HG02840 (cell line): ENCODE results near the gene PIK3R4.

Experiments
- ATAC-seq: cut with Tn5 transposase; IDR thresholded peaks from one replicate; pipeline ENCODE4 v1.9.1; 2021; ENCODE audit warnings: mild to moderate bottlenecking, moderate library complexity, moderate number of reproducible peaks; ENCODE audit not compliant: unreplicated experiment, low FRiP score

The PIK3R4 gene

GRCh38 chr3:130692455-130692854 lies 54.2 kb downstream of the PIK3R4 start:
- ATAC-seq, result no peak

GRCh38 chr3:130688697-130689470 lies 57.7 kb downstream of the PIK3R4 start:
- ATAC-seq, result no peak

GRCh38 chr3:130688015-130688688 lies 58.5 kb downstream of the PIK3R4 start:
- no peak for ATAC-seq

- ATAC-seq, result no peak
Observed at GRCh38 chr3:130687327-130687726, 59.3 kb downstream of the PIK3R4 start.

- no peak for ATAC-seq
Observed at GRCh38 chr3:130686833-130687232, 59.8 kb downstream of the PIK3R4 start.

GRCh38 chr3:130682131-130682530 lies 64.5 kb downstream of the PIK3R4 start:
- no peak for ATAC-seq

GRCh38 chr3:130679218-130679617 lies 67.4 kb downstream of the PIK3R4 start:
- ATAC-seq, result no peak

GRCh38 chr3:130677343-130677742 lies 69.3 kb downstream of the PIK3R4 start:
- ATAC-seq, result no peak

GRCh38 chr3:130671545-130672312 lies 74.9 kb downstream of the PIK3R4 start:
- no peak for ATAC-seq

GRCh38 chr3:130669740-130670139 lies 76.9 kb downstream of the PIK3R4 start:
- ATAC-seq, result no peak

GRCh38 chr3:130663092-130663491 lies 83.5 kb downstream of the PIK3R4 start:
- no peak for ATAC-seq

- ATAC-seq, result no peak
Observed at GRCh38 chr3:130662501-130662996, 84.1 kb downstream of the PIK3R4 start.

GRCh38 chr3:130661140-130661891 lies 85.3 kb downstream of the PIK3R4 start:
- ATAC-seq, result no peak

GRCh38 chr3:130659911-130660310 lies 86.7 kb downstream of the PIK3R4 start:
- ATAC-seq, result no peak

GRCh38 chr3:130658678-130659077 lies 88.0 kb downstream of the PIK3R4 start:
- ATAC-seq, result no peak

- ATAC-seq, result no peak
Observed at GRCh38 chr3:130656627-130657026, 90.0 kb downstream of the PIK3R4 start.

- no peak for ATAC-seq
Observed at GRCh38 chr3:130654921-130655320, 91.7 kb downstream of the PIK3R4 start.

- no peak for ATAC-seq
Observed at GRCh38 chr3:130654091-130654490, 92.5 kb downstream of the PIK3R4 start.

- no peak for ATAC-seq
Observed at GRCh38 chr3:130649061-130649654, 97.5 kb downstream of the PIK3R4 start.

- ATAC-seq, result no peak
Observed at GRCh38 chr3:130648293-130648692, 98.3 kb downstream of the PIK3R4 start.
